BLaER1 treated with 17β-estradiol and CSF1 and Interleukin-3, amounts not matched to agents 10 nM and 100 nM (cell line): ENCODE results near the gene PIAS1.

ENCODE experiments used
- H3K27ac ChIP-seq, 11 experiments: shearing (Covaris generic); formaldehyde crosslinking; 2 replicates each; pipeline ENCODE4 v1.8.1; 2022
- H3K27me3 ChIP-seq, 11 experiments: shearing (Covaris generic); formaldehyde crosslinking; 2 replicates each; pipeline ENCODE4 v1.8.1; 2022
- H3K36me3 ChIP-seq, 11 experiments: shearing (Covaris generic); formaldehyde crosslinking; 2 replicates each; pipeline ENCODE4 v1.8.1; 2022
- H3K4me1 ChIP-seq, 10 experiments: shearing (Covaris generic); formaldehyde crosslinking; 2 replicates each; pipeline ENCODE4 v1.8.1; 2022
- H3K4me2 ChIP-seq, 11 experiments: shearing (Covaris generic); formaldehyde crosslinking; 2 replicates each; pipeline ENCODE4 v1.8.1; 2022
- H3K4me3 ChIP-seq, 10 experiments: shearing (Covaris generic); formaldehyde crosslinking; 2 replicates each; pipeline ENCODE4 v1.8.1; 2022
- H3K9ac ChIP-seq, 11 experiments: shearing (Covaris generic); formaldehyde crosslinking; 2 replicates each; pipeline ENCODE4 v1.8.1; 2022
- H3K9me3 ChIP-seq, 11 experiments: shearing (Covaris generic); formaldehyde crosslinking; replicated peaks in 1 of 11; 2 replicates each; pipeline ENCODE4 v1.8.1; 2022
- H4K20me1 ChIP-seq, 11 experiments: shearing (Covaris generic); formaldehyde crosslinking; 2 replicates each; pipeline ENCODE4 v1.8.1; 2022
- Cebpa-rat ChIP-seq, 11 experiments: shearing (Covaris generic); IDR thresholded peaks; 2 replicates each; pipeline ENCODE4 v1.8.1; 2022

PIAS1 gene

DNA sequence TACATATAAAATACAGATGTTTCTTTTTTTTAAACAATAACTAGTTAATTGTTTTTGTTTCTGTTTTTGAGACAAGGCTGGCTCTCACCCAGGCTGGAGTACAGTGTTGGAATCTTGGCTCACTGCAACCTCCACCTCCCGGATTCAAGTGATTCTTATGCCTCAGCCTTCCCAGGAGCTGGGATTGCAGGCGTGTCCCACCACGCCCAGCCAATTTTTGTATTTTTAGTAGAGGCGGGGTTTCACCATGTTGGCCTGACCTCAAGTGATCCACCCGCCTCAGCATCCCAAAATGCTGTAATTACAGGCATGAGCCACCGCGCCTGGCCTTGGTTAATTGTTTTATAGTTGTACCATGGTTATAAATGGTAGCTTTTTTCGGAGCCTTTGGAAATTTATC, 72.3 kb downstream of the PIAS1 start:
- Histone ChIP-seq H3K4me2 (no peak overlapping the region), H3K9me3 (peaks cover 0 to 6% (median 0%) of the 10 kb centered on the region in 11 experiments; a peak in 5 of 22 replicates), H3K4me1 (peaks cover 0 to 9% (median 2%) of the 10 kb centered on the region in 10 experiments; a peak in 7 of 20 replicates), H3K4me3 (no peak overlapping the region), H4K20me1 (peaks cover 43 to 98% (median 75%) of the 10 kb centered on the region in 11 experiments), H3K27me3 (no peaks in the 10 kb centered on the region), H3K36me3 (peaks cover 24 to 65% (median 41%) of the 10 kb centered on the region in 11 experiments; a peak in 19 of 22 replicates), H3K27ac (no peak overlapping the region), H3K9ac (no peak overlapping the region)
- no peak for TF ChIP-seq Cebpa-rat (IDR thresholded peaks at IDR 0.05)

DNA sequence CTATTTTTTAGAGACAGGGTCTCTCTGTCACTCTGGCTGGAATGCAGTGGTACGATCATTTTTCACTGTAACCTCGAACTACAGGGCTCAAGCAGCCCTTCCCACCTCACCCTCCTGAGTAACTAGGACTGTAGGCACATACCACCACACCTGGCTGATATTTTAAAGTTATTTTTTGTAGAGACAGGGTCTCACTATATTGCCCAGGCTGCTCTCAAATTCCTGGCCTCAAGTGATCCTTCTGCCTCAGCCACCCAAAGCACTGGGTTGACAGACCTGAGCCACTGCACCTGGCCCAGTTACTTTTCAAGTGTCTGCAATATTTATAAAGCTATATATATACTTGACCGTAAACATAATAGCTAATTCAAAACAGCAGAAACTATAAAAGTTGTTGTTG, 75.0 kb downstream of the PIAS1 start:
- H3K27me3 ChIP-seq = no peaks in the 10 kb centered on the region
- peaks cover 0 to 6% (median 0%) of the 10 kb centered on the region in 11 experiments; a peak in 5 of 22 replicates for H3K9me3 ChIP-seq
- H3K4me3 ChIP-seq = no peak overlapping the region
- H3K4me1 ChIP-seq = peaks cover 0 to 4% (median 0%) of the 10 kb centered on the region in 10 experiments; a peak in 1 of 20 replicates
- H4K20me1 ChIP-seq = peaks cover 35 to 92% (median 64%) of the 10 kb centered on the region in 11 experiments
- H3K27ac ChIP-seq = no peak overlapping the region
- no peak for TF ChIP-seq Cebpa-rat (IDR thresholded peaks at IDR 0.05)
- H3K9ac ChIP-seq = no peak overlapping the region
- H3K36me3 ChIP-seq = peaks cover 17 to 47% (median 27%) of the 10 kb centered on the region in 11 experiments; a peak in 19 of 22 replicates
- no peak overlapping the region for H3K4me2 ChIP-seq

DNA sequence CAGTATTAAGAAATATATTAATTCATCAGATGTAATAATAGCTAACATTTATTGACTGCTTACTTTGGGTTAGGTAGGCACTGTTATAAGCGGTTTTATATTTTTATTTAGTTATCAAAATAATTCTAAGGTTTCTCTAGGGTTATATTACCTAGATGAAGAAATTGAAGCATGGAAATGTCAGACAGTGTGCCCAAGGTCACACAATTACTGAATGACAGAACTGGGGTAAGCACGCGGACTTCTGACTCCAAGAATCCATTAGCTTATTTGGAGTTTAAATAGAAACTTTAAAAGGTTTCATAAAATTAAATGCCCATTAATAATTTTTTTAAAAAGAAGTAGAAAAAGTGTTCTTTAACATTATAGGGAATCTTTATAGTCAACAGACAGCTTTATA, 76.7 kb downstream of the PIAS1 start:
- Histone ChIP-seq H3K27ac (no peak overlapping the region), H3K9me3 (peaks cover 0 to 2% (median 0%) of the 10 kb centered on the region in 11 experiments; a peak in 5 of 22 replicates), H3K9ac (no peak overlapping the region), H3K4me3 (no peak overlapping the region), H3K27me3 (no peaks in the 10 kb centered on the region), H4K20me1 (peaks cover 19 to 74% (median 46%) of the 10 kb centered on the region in 11 experiments), H3K4me2 (no peak overlapping the region), H3K4me1 (peaks cover 0 to under 1% (median 0%) of the 10 kb centered on the region in 10 experiments; a peak in 1 of 20 replicates), H3K36me3 (peaks cover 8 to 30% (median 22%) of the 10 kb centered on the region in 11 experiments; a peak in 17 of 22 replicates)
- TF ChIP-seq Cebpa-rat (IDR thresholded peaks at IDR 0.05) = no peak

DNA sequence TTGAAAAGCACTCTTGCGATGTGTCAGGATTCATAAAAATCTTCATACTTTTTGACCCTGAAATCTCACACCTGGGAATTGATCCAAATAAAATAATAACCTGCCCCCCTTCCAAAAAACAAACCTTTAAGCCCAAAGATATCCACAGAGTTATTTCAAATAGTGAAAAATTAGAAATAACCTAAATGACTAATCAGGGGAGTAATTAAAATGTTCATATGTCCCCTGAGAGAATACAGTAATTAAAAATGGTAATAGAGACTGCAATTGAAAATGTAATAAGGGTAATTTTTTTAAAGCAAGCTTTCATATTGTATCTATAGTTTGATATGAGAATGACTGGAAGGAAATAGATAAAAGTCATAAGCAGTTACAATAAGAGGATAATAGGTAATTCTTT, 83.0 kb downstream of the PIAS1 start:
- Histone ChIP-seq H3K4me1 (no peaks in the 10 kb centered on the region), H3K27me3 (no peaks in the 10 kb centered on the region), H4K20me1 (peaks cover 13 to 70% (median 38%) of the 10 kb centered on the region in 11 experiments; a peak in 19 of 22 replicates), H3K9ac (no peak overlapping the region), H3K36me3 (peaks cover 21 to 43% (median 31%) of the 10 kb centered on the region in 11 experiments), H3K27ac (no peak overlapping the region), H3K4me3 (no peak overlapping the region), H3K4me2 (no peak overlapping the region), H3K9me3 (peaks cover 0 to 13% (median 9%) of the 10 kb centered on the region in 11 experiments; a peak in 5 of 22 replicates)
- no peak for TF ChIP-seq Cebpa-rat (IDR thresholded peaks at IDR 0.05)

DNA sequence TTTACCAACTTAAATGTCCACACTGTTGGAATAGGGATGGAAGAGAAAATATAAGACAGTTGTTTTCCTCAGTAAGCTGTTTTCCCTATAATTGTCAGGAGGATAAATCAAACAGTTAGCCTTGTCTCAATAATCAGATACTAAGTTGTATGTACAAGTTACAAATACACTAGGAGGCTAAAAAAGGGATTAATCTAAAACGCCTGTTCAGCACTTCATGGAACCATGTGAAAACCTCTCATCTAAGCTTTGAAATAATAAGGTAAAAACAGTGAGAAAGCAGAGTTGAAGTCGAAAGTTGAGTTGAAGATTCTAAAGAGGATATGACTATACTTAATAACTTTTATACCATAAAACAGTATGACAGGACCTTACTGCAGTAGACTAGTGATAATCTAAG, 89.0 kb downstream of the PIAS1 start:
- Histone ChIP-seq H3K27me3 (no peaks in the 10 kb centered on the region), H3K36me3 (peaks cover 43 to 81% (median 70%) of the 10 kb centered on the region in 11 experiments), H3K4me1 (no peaks in the 10 kb centered on the region), H3K4me2 (no peak overlapping the region), H4K20me1 (peaks cover 11 to 98% (median 38%) of the 10 kb centered on the region in 11 experiments; a peak in 19 of 22 replicates), H3K9ac (no peak overlapping the region), H3K27ac (no peak overlapping the region), H3K4me3 (no peak overlapping the region), H3K9me3 (peaks cover 0 to 12% (median 7%) of the 10 kb centered on the region in 11 experiments; a peak in 5 of 22 replicates)
- no peak for TF ChIP-seq Cebpa-rat (IDR thresholded peaks at IDR 0.05)

DNA sequence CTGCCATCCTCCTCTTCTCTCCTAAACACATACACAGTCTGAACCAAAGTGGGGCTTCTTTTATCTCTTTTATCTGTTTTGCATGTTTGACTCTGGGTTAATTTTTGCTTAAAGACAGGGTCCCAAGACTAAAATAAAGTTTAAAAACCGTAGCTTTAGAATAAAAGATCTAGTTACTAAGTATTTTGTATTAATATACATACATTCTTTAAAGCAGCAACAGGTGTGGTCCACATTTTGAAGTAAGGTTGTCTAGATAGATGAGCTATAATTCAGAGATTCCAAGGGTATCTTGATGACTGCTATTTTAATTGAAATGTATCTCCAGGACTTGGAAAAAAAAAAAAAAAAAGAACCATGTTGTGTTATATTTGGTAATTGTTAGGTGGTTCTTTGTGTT, 89.7 kb downstream of the PIAS1 start:
- Histone ChIP-seq H3K36me3 (peaks cover 43 to 81% (median 70%) of the 10 kb centered on the region in 11 experiments), H3K27ac (no peak overlapping the region), H3K9me3 (peaks cover 0 to 6% (median under 1%) of the 10 kb centered on the region in 11 experiments; a peak in 5 of 22 replicates), H3K4me3 (no peak overlapping the region), H3K27me3 (no peaks in the 10 kb centered on the region), H3K4me1 (0 out of 20 replicates have a peak, but pooled peaks cover 0 to under 1% (median 0%) of the 10 kb centered on the region in 10 experiments), H3K4me2 (no peak overlapping the region), H3K9ac (no peak overlapping the region), H4K20me1 (peaks cover 9 to 98% (median 31%) of the 10 kb centered on the region in 11 experiments; a peak in 18 of 22 replicates)
- TF ChIP-seq Cebpa-rat (IDR thresholded peaks at IDR 0.05) = no peak

DNA sequence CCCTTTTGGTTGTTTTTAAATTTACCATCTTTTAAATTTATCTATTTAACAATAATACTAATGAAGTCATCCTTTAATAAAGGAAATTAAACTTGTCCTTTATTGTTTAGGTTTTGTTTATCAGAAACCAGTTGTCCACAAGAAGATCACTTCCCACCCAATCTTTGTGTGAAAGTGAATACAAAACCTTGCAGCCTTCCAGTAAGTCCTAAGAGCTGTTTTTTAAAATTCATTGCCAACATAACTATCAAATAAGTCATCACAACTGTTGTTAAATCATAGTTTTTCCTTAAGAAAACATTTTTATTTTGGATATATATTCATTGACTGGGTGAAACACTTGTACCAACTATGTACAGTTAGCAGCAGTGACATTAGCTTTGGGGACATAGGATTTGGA, 91.6 kb downstream of the PIAS1 start:
- 0 out of 20 replicates have a peak, but pooled peaks cover 0 to 4% (median 0%) of the 10 kb centered on the region in 10 experiments for H3K4me1 ChIP-seq
- no peaks in the 10 kb centered on the region for H3K27me3 ChIP-seq
- no peak overlapping the region for H3K4me3 ChIP-seq
- H3K27ac ChIP-seq = no peak overlapping the region
- no peaks in the 10 kb centered on the region for H3K9me3 ChIP-seq
- H4K20me1 ChIP-seq = peaks cover 7 to 93% (median 16%) of the 10 kb centered on the region in 11 experiments; a peak in 18 of 22 replicates
- H3K9ac ChIP-seq = no peak overlapping the region
- TF ChIP-seq Cebpa-rat (IDR thresholded peaks at IDR 0.05) = no peak
- peaks cover 41 to 90% (median 73%) of the 10 kb centered on the region in 11 experiments for H3K36me3 ChIP-seq
- no peak overlapping the region for H3K4me2 ChIP-seq

DNA sequence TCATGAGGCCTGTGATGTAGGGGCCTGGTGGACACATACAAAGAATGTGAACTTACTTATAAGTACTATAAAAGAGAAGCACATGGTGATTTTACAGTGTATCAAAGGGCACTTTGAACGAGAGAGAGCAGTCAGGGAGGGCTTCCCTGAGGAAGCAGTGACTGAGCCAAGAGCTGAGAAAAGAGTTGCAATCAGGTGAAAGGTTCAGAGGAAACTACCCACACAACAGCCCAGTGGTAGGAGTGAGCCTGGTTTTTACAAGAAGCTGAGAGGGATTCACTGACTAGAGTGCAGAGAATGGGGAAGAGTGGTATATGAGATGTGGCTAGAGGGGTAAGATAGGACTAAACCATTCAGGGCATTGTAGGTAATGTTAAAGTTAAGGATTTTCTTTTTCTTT, 93.9 kb downstream of the PIAS1 start:
- Histone ChIP-seq H3K4me1 (peaks cover 0 to 4% (median 0%) of the 10 kb centered on the region in 10 experiments; a peak in 2 of 20 replicates), H3K4me2 (no peak overlapping the region), H3K36me3 (peaks cover 51 to 99% (median 82%) of the 10 kb centered on the region in 11 experiments), H3K9ac (no peak overlapping the region), H3K27ac (no peak overlapping the region), H4K20me1 (peaks cover 3 to 90% (median 14%) of the 10 kb centered on the region in 11 experiments; a peak in 12 of 22 replicates), H3K9me3 (no peaks in the 10 kb centered on the region), H3K27me3 (no peaks in the 10 kb centered on the region), H3K4me3 (no peak overlapping the region)
- no peak for TF ChIP-seq Cebpa-rat (IDR thresholded peaks at IDR 0.05)

DNA sequence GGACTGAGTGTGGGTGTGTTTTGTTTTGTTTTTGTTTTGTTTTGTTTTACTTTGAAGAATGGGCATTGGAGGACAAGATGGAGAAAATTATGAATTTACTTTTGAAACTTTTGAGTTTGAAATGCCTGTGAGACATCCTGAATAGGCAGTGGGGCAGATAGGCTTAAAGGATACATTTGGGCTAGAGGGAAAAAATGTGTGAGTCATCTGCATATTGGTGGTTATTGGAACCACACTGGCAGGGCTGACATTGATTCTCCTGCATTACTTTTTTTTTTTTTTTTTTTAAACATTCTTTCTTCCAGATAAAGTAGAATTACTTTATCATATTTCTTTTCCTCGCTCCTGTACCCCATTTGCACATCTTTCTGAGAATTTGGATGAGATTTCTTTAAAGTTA, 94.9 kb downstream of the PIAS1 start:
- Histone ChIP-seq H3K4me1 (peaks cover 0 to 4% (median 0%) of the 10 kb centered on the region in 10 experiments; a peak in 2 of 20 replicates), H3K36me3 (peaks cover 54 to 99% (median 84%) of the 10 kb centered on the region in 11 experiments), H3K4me3 (no peak overlapping the region), H3K27me3 (no peaks in the 10 kb centered on the region), H3K27ac (no peak overlapping the region), H3K9me3 (no peaks in the 10 kb centered on the region), H3K4me2 (no peak overlapping the region), H3K9ac (no peak overlapping the region), H4K20me1 (peaks cover 3 to 88% (median 18%) of the 10 kb centered on the region in 11 experiments; a peak in 12 of 22 replicates)
- TF ChIP-seq Cebpa-rat (IDR thresholded peaks at IDR 0.05) = no peak
